Liver (tissue), 9 donors: ENCODE measurements around the gene FAT1. TPM values are rescaled to one million over a fixed set of nuclear protein-coding genes. Genes with fewer than 3 reads are reported as not detected.

Source experiments
- DNase-seq: peaks from one replicate; pipeline ENCODE4 v3.0.0-alpha.2; 2017; ENCODE audit warnings: low spot score
- H3K27ac ChIP-seq, 2 donors: one replicate each; pipeline ENCODE4 v1.7.0; 2013; ENCODE audit warnings: inconsistent platforms in 2 of 2, low read length in 2 of 2, control low read depth in 1 of 2, low read depth in 1 of 2, mild to moderate bottlenecking in 1 of 2
- H3K27me3 ChIP-seq, 4 donors: one replicate each; pipeline versions ENCODE4 v1.6.1 to v1.7.0; 2013; ENCODE audit warnings: low read length in 3 of 4, inconsistent platforms in 1 of 4, mild to moderate bottlenecking in 1 of 4, moderate library complexity in 1 of 4; ENCODE audit not compliant: control insufficient read depth in 4 of 4, insufficient read depth in 4 of 4
- H3K36me3 ChIP-seq, 4 donors: one replicate each; pipeline versions ENCODE4 v1.6.1 to v1.7.0; 2013; ENCODE audit warnings: low read length in 3 of 4, mild to moderate bottlenecking in 3 of 4, low read depth in 1 of 4, moderate library complexity in 1 of 4; ENCODE audit not compliant: control insufficient read depth in 4 of 4, insufficient read depth in 3 of 4
- H3K4me1 ChIP-seq, 4 donors: one replicate each; pipeline versions ENCODE4 v1.6.1 to v1.7.0; 2013; ENCODE audit warnings: low read length in 3 of 4, mild to moderate bottlenecking in 3 of 4, moderate library complexity in 1 of 4; ENCODE audit not compliant: control insufficient read depth in 4 of 4, insufficient read depth in 4 of 4
- H3K4me3 ChIP-seq, 3 donors: one replicate each; pipeline versions ENCODE4 v1.6.1 to v1.7.0; 2013; ENCODE audit warnings: low read length in 3 of 3, control low read depth in 1 of 3, low read depth in 1 of 3, mild to moderate bottlenecking in 1 of 3
- H3K9ac ChIP-seq, 2 donors: one replicate each; pipeline ENCODE4 v1.7.0; 2013; ENCODE audit warnings: low read length in 2 of 2, mild to moderate bottlenecking in 2 of 2, moderate library complexity in 2 of 2, control low read depth in 1 of 2, low read depth in 1 of 2
- H3K9me3 ChIP-seq, 4 donors: one replicate each; pipeline versions ENCODE4 v1.6.1 to v1.7.0; 2013; ENCODE audit warnings: low read length in 3 of 4; ENCODE audit not compliant: control insufficient read depth in 4 of 4
- ATF3 ChIP-seq: IDR thresholded peaks from 2 replicates; pipeline ENCODE4 v1.6.1; 2016; ENCODE audit warnings: antibody characterized with exemption
- CTCF ChIP-seq: fragments of 150-350 bp; IDR thresholded peaks from 2 replicates; pipeline ENCODE4 v1.5.1; 2017; ENCODE audit warnings: improper control_type of control experiment, low read depth, low read length; ENCODE audit not compliant: missing input control
- EGR1 ChIP-seq, 2 donors: IDR thresholded peaks; 2 replicates each; pipeline ENCODE4 v1.6.1; 2016 to 2018; ENCODE audit warnings: antibody characterized with exemption in 2 of 2, low read depth in 2 of 2
- FOXA1 ChIP-seq: IDR thresholded peaks from 2 replicates; pipeline ENCODE4 v1.6.1; 2016; ENCODE audit warnings: antibody characterized with exemption
- FOXA2 ChIP-seq: IDR thresholded peaks from 2 replicates; pipeline ENCODE4 v1.6.1; 2016; ENCODE audit warnings: antibody characterized with exemption
- GABPA ChIP-seq, 2 donors: IDR thresholded peaks in 1 of 2; conservative IDR thresholded peaks in 1 of 2; 2 replicates each; pipeline ENCODE4 v1.6.1; 2016; ENCODE audit warnings: antibody characterized with exemption in 2 of 2, mild to moderate bottlenecking in 1 of 2, moderate library complexity in 1 of 2
- HNF4A ChIP-seq, 2 donors: conservative IDR thresholded peaks; 2 replicates each; pipeline ENCODE4 v1.6.1; 2016; ENCODE audit warnings: antibody characterized with exemption in 2 of 2, mild to moderate bottlenecking in 2 of 2
- HNF4G ChIP-seq: IDR thresholded peaks from 2 replicates; pipeline ENCODE4 v1.6.1; 2016; ENCODE audit warnings: antibody characterized with exemption
- JUND ChIP-seq, 2 donors: IDR thresholded peaks; 2 replicates each; pipeline ENCODE4 v1.6.1; 2016; ENCODE audit warnings: antibody characterized with exemption in 2 of 2
- MAX ChIP-seq: IDR thresholded peaks from 2 replicates; pipeline ENCODE4 v1.6.1; 2016; ENCODE audit warnings: antibody characterized with exemption
- NR2F2 ChIP-seq: IDR thresholded peaks from 2 replicates; pipeline ENCODE4 v1.6.1; 2016; ENCODE audit warnings: antibody characterized with exemption
- RAD21 ChIP-seq, 2 donors: IDR thresholded peaks; 2 replicates each; pipeline ENCODE4 v1.6.1; 2016; ENCODE audit warnings: antibody characterized with exemption in 2 of 2, mild to moderate bottlenecking in 2 of 2
- REST ChIP-seq: IDR thresholded peaks from 2 replicates; pipeline ENCODE4 v1.6.1; 2016; ENCODE audit warnings: antibody characterized with exemption, mild to moderate bottlenecking
- RXRA ChIP-seq, 2 donors: IDR thresholded peaks; 2 replicates each; pipeline ENCODE4 v1.6.1; 2017 to 2018; ENCODE audit warnings: antibody characterized with exemption in 2 of 2, mild to moderate bottlenecking in 1 of 2
- SP1 ChIP-seq: IDR thresholded peaks from 2 replicates; pipeline ENCODE4 v1.6.1; 2018; ENCODE audit warnings: antibody characterized with exemption, mild to moderate bottlenecking
- TAF1 ChIP-seq: conservative IDR thresholded peaks from 2 replicates; pipeline ENCODE4 v1.6.1; 2016; ENCODE audit warnings: antibody characterized with exemption, mild to moderate bottlenecking
- YY1 ChIP-seq: IDR thresholded peaks from 2 replicates; pipeline ENCODE4 v1.6.1; 2016; ENCODE audit warnings: antibody characterized with exemption, mild to moderate bottlenecking
- ZBTB33 ChIP-seq: IDR thresholded peaks from 2 replicates; pipeline ENCODE4 v1.6.1; 2016; ENCODE audit warnings: antibody characterized with exemption
- WGBS: extraction: QIAGEN DNeasy Blood & Tissue Kit; methylation state at CpG from one replicate; pipeline ENCODE4 v1.1.7; 2013; 5-methylcytosine and 5-hydroxymethylcytosine counted together
- polyA plus RNA-seq, 2 donors: library from polyadenylated mRNA; stranded (reverse) in 1 of 2; unstranded in 1 of 2; fragments of 200-250 nt in 1 of 2; fragments of >200 nt in 1 of 2; fragmentation: Nextera tagmentation in 1 of 2; extraction: Ambion mirVana in 1 of 2; gene quantifications; one replicate each; pipeline versions ENCODE4 v1.2.1 to v1.2.3, GENCODE V29; 2013 to 2015
- total RNA-seq, 2 donors: library from RNA; depleted of rRNA; stranded (reverse); fragments of >200 nt; gene quantifications; one replicate each; pipeline ENCODE4 v1.2.3, GENCODE V29; 2014
- donor health status: healthy.
- donor health status: healthy.
- donor health status: healthy.
- donor health status: healthy.
- donor health status: healthy.

FAT1 gene
- total and polyA plus RNA-seq, 4 donors: 10.0 to 48.0 (median 30.0) TPM

- no peak for TF ChIP-seq HNF4A (conservative IDR thresholded peaks at IDR 0.05)
- TF ChIP-seq GABPA (IDR thresholded peaks at IDR 0.05 in 1 of 2, conservative IDR thresholded peaks at IDR 0.05 in 1 of 2): no peak
- no peak for TF ChIP-seq EGR1 (IDR thresholded peaks at IDR 0.05; ENCODE audit: low read depth in 2 of 2)
- TF ChIP-seq JUND (IDR thresholded peaks at IDR 0.05): no peak
These were observed 100.1 kb downstream of the FAT1 start (continued) for GRCh38 chr4:186623546-186623945.

- no peaks in the 10 kb centered on the region for H3K4me1 ChIP-seq
- no peaks in the 10 kb centered on the region for H3K27me3 ChIP-seq
- 87% methylated on average over 9 of the region's 9 CpGs for WGBS
- DNase-seq: no peak
- no peaks in the 10 kb centered on the region for H3K9me3 ChIP-seq
- H3K9ac ChIP-seq: no peak overlapping the region
- no peak overlapping the region for H3K27ac ChIP-seq
- H3K36me3 ChIP-seq: peaks cover 0 to 6% (median 3%) of the 10 kb centered on the region in 4 donors
- TF ChIP-seq TAF1 (no peak), CTCF (no peak), HNF4A (conservative IDR thresholded peaks at IDR 0.05) (no peak), HNF4G (no peak), RAD21 (IDR thresholded peaks at IDR 0.05) (no peak), SP1 (no peak), FOXA2 (no peak), GABPA (IDR thresholded peaks at IDR 0.05 in 1 of 2, conservative IDR thresholded peaks at IDR 0.05 in 1 of 2) (no peak), NR2F2 (no peak), ATF3 (no peak), ZBTB33 (no peak), FOXA1 (no peak), JUND (IDR thresholded peaks at IDR 0.05) (no peak), RXRA (IDR thresholded peaks at IDR 0.05) (no peak), MAX (no peak), REST (no peak), YY1 (no peak), EGR1 (IDR thresholded peaks at IDR 0.05; ENCODE audit: low read depth in 2 of 2) (no peak)
- no peak overlapping the region for H3K4me3 ChIP-seq
These were observed 100.7 kb downstream of the FAT1 start for GRCh38 chr4:186622788-186623464.
